Right lobe of liver (tissue), 6 donors: Measurements from ENCODE around the gene FLYWCH2. TPM values are rescaled to one million over a fixed set of nuclear protein-coding genes. Genes with fewer than 3 reads are reported as not detected.

Experiments
- ATAC-seq, 4 donors: fragments of 200-7000 bp; cut with Tn5 transposase; one replicate each; pipeline ENCODE4 v1.9.1; 2020; ENCODE audit warnings: mild to moderate bottlenecking in 4 of 4, moderate library complexity in 4 of 4
- DNase-seq, 3 donors: peaks; one replicate each; pipeline ENCODE4 v3.0.0-alpha.2; 2020
- H3K27ac ChIP-seq, 3 donors: fragments of 200-600 bp; one replicate each; pipeline ENCODE4 v1.8.0; 2022
- H3K27me3 ChIP-seq, 2 donors: fragments of 200-600 bp; one replicate each; pipeline ENCODE4 v1.8.0; 2022
- H3K36me3 ChIP-seq, 4 donors: fragments of 200-600 bp; sonication (generic) in 1 of 4; one replicate each; pipeline versions ENCODE4 v1.5.1 to v1.8.0; 2017 to 2022; ENCODE audit warnings: control low read depth in 1 of 4
- H3K4me1 ChIP-seq, 4 donors: fragments of 200-600 bp; sonication (generic) in 1 of 4; one replicate each; pipeline versions ENCODE4 v1.5.1 to v1.8.0; 2017 to 2022; ENCODE audit warnings: control low read depth in 1 of 4
- H3K4me3 ChIP-seq, 3 donors: fragments of 200-600 bp; one replicate each; pipeline ENCODE4 v1.8.0; 2022
- H3K9me3 ChIP-seq, 4 donors: fragments of 200-600 bp; sonication (generic) in 1 of 4; one replicate each; pipeline versions ENCODE4 v1.5.1 to v1.8.0; 2017 to 2022; ENCODE audit warnings: control low read depth in 1 of 4
- POLR2A ChIP-seq: fragments of 450-650 bp; IDR thresholded peaks from one replicate; pipeline ENCODE4 v1.6.1; 2017; ENCODE audit warnings: antibody characterized with exemption, mild to moderate bottlenecking
- WGBS: methylation state at CpG from one replicate; pipeline ENCODE4 v1.1.6; 2018; ENCODE audit warnings: low coverage, low lambda C conversion rate; ENCODE audit not compliant: insufficient coverage; ENCODE audit errors: missing lambda C conversion rate; 5-methylcytosine and 5-hydroxymethylcytosine counted together
- intact Hi-C, 2 donors: fragments of 100-400 bp; cut with DNase I; formaldehyde crosslinking; loops; one replicate each; pipeline versions ENCODE4 v1.11.2 to v1.14.1; 2022
- total RNA-seq, 6 experiments: library from RNA; depleted of rRNA in 2 of 6; stranded (reverse); fragments of >200 nt in 2 of 6; fragmentation: NEBNext Ultra II Directional in 3 of 6; extraction: Animal tissue kit (Norgen Biotek cat#: 25700) in 3 of 6; gene quantifications; one replicate each; pipeline versions ENCODE4 v1.1.0 to v1.2.4, GENCODE V29; 2016 to 2023
- TF ChIP-seq, protein P1 (sequence below), 4 donors: fragments of 200-600 bp in 3 of 4; fragments of 450-650 bp in 1 of 4; IDR thresholded peaks; one replicate each; pipeline versions ENCODE4 v1.5.1 to v1.8.0; 2016 to 2022; ENCODE audit warnings: antibody characterized with exemption in 4 of 4, mild to moderate bottlenecking in 2 of 4
- donor health status: DM: no; HTN: yes; CAD: no.
- donor health status: DM: no; HTN: no; CAD: no.
- donor health status: DM: no; HTN: no; CAD: no.
- donor health status: DM: no; HTN: yes; CAD: no.
- donor health status: DM: no; HTN: yes; CAD: no.

The FLYWCH2 gene
- total RNA-seq, 6 experiments from 2014 or later = 3.6 to 18.9 (median 5.6) TPM

DNA sequence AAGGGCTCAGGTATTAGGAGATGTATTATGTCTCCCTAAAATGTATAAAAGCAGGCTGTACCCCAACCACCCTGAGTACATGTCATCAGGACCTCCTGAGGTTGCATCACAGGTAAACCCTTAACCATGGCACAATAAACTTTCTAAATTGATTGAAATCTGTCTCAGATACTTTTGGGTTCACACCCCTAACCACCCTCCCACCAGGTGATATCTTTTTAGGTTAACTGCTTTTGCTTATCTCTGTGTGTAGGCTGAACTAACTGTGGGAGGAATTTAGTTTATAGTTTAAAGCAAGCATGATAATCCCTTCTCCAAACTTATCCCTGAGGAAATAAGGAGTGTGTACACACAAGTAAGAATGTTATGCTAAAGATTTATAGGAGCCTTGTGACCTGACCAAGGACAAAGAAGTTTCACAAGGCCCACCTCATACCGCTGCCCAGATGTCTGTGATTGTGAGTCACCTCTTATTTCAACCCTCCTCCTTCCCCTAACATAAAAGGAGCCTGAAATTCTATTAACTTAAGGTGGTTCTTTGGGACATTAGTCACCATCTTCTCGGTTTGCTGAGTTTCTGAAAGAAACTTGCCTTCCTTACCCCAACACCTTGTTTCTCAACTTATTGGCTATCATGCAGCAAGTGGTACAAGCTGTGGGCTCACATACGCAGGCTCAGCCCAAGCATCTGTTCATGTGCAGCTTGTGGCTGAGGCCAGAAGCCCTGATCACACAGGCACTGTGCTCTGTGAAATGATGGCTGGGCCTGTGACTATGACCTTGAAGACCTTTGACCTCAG is 36.3 kb upstream of the FLYWCH2 start:
- intact Hi-C loops = no loop called here
- Histone ChIP-seq H3K4me3 (no peak overlapping the region), H3K27ac (no peak overlapping the region), H3K27me3 (no peaks in the 10 kb centered on the region), H3K9me3 (no peaks in the 10 kb centered on the region), H3K36me3 (no peaks in the 10 kb centered on the region), H3K4me1 (no peaks in the 10 kb centered on the region)
- WGBS = 49% methylated on average over 3 of the region's 3 CpGs
- ATAC-seq = no peak
- no peak for DNase-seq
- TF ChIP-seq POLR2A = no peak
- TF ChIP-seq, protein P1, sequence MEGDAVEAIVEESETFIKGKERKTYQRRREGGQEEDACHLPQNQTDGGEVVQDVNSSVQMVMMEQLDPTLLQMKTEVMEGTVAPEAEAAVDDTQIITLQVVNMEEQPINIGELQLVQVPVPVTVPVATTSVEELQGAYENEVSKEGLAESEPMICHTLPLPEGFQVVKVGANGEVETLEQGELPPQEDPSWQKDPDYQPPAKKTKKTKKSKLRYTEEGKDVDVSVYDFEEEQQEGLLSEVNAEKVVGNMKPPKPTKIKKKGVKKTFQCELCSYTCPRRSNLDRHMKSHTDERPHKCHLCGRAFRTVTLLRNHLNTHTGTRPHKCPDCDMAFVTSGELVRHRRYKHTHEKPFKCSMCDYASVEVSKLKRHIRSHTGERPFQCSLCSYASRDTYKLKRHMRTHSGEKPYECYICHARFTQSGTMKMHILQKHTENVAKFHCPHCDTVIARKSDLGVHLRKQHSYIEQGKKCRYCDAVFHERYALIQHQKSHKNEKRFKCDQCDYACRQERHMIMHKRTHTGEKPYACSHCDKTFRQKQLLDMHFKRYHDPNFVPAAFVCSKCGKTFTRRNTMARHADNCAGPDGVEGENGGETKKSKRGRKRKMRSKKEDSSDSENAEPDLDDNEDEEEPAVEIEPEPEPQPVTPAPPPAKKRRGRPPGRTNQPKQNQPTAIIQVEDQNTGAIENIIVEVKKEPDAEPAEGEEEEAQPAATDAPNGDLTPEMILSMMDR (IDR thresholded peaks at IDR 0.05) = no peak

DNA sequence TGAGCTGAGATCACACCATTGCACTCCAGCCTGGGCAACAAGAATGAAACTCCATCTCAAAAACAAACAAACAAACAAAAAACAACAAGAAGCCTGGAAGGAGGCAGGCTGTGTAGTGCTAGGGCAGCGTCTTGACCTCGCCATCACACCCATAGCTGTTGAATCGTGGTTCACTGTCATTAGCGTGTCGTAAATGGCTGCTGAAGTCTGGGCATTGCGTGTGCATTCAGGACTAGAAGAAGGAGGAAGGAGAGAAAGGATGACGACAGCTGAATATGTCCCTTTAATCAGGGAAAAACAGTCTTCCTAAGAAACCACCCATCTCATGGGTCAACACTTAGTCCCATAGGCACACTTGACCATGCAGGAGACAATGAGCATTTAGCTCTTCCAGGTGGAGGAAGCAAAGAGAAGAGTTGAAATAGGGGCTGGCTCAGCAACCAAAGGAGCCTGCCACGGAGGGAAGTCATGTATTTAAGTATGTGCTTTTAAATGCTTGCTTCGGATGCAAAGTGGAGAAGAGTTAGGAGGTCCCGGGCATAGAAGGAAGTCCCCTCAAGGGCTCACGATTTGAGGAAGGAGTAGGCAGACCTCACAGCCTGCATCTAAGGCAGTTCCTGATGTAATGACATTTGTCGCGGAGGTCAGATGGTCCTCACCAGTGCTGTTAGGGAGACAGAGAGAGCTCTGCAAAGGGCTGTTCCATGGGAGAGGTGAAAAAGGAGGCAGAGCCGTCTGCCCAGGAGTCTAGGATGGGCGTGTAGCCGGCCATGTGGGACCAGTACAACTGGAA is 33.9 kb upstream of the FLYWCH2 start:
- no peak overlapping the region for H3K4me3 ChIP-seq
- no peaks in the 10 kb centered on the region for H3K27me3 ChIP-seq
- WGBS = 69% methylated on average over 12 of the region's 16 CpGs
- TF ChIP-seq, protein P1 (IDR thresholded peaks at IDR 0.05) = no peak
- no peak for TF ChIP-seq POLR2A
- no peaks in the 10 kb centered on the region for H3K9me3 ChIP-seq
- DNase-seq (no peak), ATAC-seq (no peak)
- no peaks in the 10 kb centered on the region for H3K4me1 ChIP-seq
- no peak overlapping the region for H3K27ac ChIP-seq
- H3K36me3 ChIP-seq = no peaks in the 10 kb centered on the region
- intact Hi-C loops = no loop called here

- no peak overlapping the region for H3K27ac ChIP-seq
- 79% methylated on average over 4 of the region's 16 CpGs for WGBS
- ATAC-seq = no peak
- DNase-seq = peak in 1 of 3 donors; percentile 38
- H3K9me3 ChIP-seq = no peaks in the 10 kb centered on the region
- TF ChIP-seq POLR2A = no peak
- TF ChIP-seq, protein P1 (IDR thresholded peaks at IDR 0.05) = no peak
- H3K4me1 ChIP-seq = no peaks in the 10 kb centered on the region
- intact Hi-C loops = no loop called here
- H3K36me3 ChIP-seq = no peaks in the 10 kb centered on the region
- H3K27me3 ChIP-seq = no peaks in the 10 kb centered on the region
- no peak overlapping the region for H3K4me3 ChIP-seq
These were observed 30.8 kb upstream of the FLYWCH2 start for GRCh38 chr16:2852003-2852730.

- no peaks in the 10 kb centered on the region for H3K4me1 ChIP-seq
- no peak overlapping the region for H3K4me3 ChIP-seq
- WGBS = 50% methylated on average over 14 of the region's 56 CpGs
- TF ChIP-seq, protein P1 (IDR thresholded peaks at IDR 0.05) = no peak
- TF ChIP-seq POLR2A = no peak
- H3K27me3 ChIP-seq = no peaks in the 10 kb centered on the region
- no peak for DNase-seq
- no peaks in the 10 kb centered on the region for H3K36me3 ChIP-seq
- no peaks in the 10 kb centered on the region for H3K9me3 ChIP-seq
- no peak for ATAC-seq
- no peak overlapping the region for H3K27ac ChIP-seq
- intact Hi-C loops = no loop called here
These were observed 30.1 kb upstream of the FLYWCH2 start for GRCh38 chr16:2852731-2853507.
